ENCODE data around the gene C2orf49.

The C2orf49 gene

DNA sequence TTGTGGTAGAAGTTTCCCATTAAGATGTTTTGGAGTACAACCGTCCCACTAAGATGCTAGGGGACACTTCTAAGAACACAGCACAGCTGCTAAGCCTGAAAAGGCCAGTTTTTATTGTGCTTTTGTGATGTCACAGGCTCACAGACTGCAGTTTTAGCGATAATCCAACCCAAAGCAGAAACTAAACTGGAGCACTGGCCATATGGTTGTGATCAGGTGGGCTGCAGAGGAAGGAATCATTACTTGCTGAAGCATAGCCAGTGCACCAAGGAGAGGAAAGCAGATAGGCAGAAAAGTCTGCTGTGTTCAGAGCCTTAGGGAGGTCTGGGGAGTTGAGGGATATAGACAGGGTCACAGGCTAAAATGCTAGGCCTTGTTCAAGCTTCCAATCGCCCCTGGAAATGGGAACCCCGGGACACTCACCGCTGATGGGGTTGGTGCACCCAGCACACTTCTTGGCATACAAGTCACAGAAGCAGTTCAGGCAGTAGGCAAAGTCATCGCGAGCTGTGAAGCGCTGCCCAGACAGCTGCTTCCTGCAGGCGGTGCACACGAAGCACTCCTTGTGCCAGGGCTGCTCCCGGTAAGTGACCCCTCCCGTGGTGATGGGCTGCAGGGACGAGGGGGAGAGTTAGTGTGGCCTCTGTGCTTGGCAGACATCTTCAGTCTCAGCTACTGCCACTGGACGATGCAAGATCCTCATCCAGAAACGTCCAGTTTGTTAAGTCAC lies 25.7 kb downstream of the C2orf49 start:
- no peak for DNase-seq (ENCODE audit: low spot score)

DNA sequence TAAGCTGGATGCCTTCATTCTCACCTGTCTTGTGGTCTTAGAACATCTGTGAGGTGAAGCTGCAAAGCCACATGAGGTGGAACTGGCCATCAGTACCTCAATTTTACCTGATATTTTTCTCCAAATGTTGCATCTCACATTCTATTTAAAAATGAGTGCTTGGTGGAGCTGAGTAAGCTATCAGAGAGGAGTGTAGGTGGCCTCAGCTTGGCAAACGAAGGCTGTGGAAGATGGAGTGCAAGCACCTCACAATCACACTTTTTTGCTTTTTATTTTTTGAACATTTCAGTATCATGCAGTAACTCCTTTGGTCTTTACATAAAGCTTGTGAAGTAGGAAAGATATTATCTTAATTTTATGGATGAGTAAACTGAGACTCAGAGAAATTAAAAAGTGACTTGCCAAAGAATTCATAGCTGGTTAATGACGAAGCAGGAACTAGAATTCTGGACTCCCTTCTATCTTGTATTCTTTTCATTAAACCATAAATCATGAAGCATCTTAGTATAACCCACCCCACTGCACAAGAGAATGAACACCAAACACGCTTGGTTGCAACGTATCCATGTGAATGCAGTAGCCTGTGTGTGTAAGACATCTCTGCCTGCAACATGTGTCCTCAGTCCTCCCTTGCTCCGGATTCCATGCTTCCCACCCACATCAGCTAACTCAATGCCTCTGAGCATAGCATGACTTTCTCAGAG lies 27.2 kb downstream of the C2orf49 start:
- DNase-seq (ENCODE audit: low spot score): no peak

DNA sequence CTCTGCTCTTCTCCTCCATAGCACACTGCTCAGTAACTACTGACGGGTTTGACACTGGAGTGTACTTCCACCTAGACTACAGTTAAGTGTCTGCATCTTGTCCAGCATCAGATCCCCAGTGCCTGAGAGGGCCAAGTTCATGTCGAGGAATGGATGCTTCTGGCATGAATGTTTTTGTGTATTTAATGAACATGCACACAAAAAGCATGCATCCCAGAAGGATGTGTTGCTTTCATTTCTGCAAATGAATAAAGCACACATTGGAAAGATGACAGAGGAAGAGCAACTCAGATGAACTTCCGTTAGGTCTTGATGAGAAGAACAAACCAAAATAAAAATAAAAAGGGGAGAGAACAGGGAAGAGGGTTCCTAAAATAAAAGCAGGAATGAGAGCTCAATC lies 27.9 kb downstream of the C2orf49 start:
- no peak for DNase-seq (ENCODE audit: low spot score)

DNA sequence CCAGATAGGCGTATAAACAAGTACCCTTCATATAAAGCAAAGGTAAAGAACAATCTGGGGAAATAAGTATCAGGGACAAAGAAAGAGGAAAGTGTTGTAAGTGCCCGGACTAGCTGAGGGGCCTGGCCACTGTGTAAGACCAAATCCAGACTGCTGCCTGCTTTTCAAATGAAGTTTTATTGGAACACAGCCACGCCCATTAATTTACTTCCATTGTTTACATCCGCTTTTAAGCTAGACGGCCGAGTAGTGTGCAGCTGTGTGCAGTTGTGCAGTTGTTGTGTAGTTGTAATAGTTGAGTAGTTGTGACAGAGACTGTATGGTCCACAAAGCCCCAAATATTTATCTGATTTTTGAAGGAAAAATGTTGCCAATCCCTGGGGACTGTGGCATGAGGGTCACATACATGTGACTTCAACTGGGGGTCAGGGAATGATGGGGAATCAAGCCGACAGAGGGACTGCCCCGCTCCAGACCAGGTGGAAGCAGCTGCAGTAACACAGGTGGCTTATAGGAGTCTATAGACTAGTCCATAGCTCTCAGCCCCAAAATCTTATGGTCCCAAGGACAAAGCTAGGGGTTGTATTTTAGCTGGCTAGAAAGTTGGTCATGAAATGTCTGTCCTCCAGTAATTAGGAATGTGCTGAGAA lies 31.5 kb downstream of the C2orf49 start:
- no peak for DNase-seq (ENCODE audit: low spot score)

DNA sequence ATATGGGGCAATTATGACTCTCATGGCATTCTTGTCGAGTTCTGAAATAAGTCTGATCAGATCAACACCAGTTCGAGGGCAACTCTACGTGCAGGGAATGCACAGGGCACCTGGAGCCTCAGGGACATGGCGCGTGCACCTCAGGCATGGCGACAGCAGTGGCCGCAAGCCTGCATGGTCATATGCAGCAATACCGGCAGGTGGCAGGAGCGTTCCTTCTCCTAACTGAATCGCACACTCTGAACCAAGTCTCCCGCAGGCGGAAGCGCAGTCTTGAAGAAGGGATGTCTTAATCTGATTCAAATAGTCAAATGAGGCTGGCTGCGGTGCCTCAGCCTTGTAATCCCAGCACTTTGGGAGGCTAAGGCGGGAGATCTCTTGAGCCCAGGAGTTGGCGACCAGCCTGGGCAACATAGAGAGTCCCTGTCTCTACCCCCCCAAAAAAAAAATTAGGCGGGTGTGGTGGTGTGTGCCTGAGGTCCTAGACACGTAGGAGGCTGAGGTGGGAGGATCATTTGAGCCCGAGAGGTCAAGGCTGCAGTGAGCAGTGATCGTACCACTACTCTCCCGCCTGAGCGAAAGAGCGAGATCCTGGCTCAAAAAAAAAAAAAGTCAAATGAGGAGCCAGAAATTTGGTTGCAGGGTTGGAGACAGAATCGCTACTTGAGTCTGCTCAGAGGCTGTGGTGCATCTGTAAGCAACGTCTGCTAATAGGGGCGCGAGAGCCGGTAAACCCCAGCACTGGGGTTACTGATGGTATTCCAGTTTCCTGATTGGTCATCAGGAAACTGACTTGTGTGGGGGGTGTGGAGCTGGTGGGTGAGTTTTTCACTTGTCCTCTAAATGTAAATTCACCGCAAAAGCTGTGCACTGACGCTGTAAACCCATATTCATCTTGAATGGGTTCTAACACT lies 32.7 kb downstream of the C2orf49 start:
- peak; percentile 86 for DNase-seq (ENCODE audit: low spot score)

DNA sequence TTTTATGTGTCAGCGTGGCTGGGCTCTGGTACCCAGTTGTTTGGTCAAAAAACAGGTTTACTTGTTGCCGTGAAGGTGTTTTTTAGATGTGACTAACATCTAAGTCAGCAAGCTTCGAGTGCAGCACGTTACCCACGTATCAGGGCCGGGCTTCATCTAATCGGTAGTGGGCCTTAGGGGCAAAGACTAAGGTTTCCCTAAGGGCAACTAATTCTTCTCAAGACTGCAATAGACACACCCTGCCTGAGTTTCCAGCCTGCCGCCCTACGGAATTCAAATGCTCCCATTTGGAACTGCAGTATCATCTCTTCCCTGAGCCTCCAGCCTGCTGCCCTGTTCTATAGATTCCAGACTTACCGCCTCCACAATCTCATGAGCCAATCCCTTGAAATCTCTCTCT lies 33.8 kb downstream of the C2orf49 start:
- no peak for DNase-seq (ENCODE audit: low spot score)

DNA sequence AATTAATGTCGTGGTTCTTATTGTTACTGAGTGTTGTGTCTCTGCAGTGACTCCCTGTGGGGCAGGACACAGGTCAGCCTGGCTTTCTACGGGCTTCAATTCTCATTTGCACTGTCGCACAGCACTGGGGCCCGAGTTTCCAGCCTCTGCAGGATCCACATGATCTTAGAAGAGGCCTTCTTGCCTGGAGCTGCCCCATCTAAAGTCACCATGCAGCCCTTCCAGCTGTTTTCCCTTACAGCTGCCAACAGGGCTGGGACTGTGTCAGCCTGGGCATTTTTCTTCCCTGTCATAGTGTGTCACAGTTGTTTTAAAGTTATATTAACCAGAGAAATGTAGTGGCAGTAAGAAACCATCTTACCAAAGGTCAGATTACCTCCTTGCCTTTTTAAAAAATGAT lies 34.5 kb downstream of the C2orf49 start:
- DNase-seq (ENCODE audit: low spot score): no peak

DNA sequence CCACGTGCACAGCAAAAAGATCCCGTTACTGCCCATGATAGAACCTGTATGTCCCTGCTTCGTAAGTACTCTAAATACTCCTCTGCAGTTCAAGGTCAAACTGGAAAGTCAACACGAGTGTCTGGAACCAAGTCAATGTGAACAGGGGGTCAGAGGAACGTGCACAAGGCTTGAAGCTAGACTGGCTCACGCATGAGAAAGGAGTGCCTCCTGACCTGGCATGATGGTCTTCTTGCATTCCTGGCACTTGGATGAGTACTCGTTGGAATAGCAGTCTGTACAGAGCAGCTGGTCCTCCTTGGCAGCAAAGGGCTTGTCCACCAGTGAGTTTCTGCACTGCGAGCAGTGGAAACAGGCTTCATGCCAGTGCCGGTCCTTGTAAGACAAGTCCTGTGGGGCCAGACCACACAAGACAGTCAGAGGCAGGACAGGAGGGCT lies 36.0 kb downstream of the C2orf49 start:
- DNase-seq (ENCODE audit: low spot score): no peak

DNA sequence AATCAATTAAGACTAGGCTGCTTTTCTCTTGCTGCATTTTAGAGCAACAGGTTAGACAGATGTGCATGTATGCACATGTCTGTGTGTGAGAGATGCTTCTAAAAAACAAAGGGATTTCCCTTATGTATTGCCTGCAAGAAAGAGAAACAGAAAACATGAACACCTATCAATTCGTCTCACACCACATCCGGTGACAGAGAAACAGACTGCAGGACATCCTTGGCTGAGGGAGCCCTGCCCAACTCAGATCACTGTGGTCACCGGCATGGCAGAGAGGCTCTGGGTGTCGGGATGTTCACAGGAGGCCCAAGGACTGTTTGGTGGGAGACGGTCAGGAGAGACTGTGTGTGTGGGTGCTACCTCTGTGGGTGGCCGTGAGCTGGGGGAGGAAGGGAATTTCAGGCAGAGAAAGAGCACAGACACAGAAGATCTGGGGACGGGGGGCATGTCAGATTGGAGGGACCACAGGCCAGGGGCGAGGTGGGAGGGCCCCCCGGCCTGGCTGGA lies 36.6 kb downstream of the C2orf49 start:
- DNase-seq (ENCODE audit: low spot score): no peak

DNA sequence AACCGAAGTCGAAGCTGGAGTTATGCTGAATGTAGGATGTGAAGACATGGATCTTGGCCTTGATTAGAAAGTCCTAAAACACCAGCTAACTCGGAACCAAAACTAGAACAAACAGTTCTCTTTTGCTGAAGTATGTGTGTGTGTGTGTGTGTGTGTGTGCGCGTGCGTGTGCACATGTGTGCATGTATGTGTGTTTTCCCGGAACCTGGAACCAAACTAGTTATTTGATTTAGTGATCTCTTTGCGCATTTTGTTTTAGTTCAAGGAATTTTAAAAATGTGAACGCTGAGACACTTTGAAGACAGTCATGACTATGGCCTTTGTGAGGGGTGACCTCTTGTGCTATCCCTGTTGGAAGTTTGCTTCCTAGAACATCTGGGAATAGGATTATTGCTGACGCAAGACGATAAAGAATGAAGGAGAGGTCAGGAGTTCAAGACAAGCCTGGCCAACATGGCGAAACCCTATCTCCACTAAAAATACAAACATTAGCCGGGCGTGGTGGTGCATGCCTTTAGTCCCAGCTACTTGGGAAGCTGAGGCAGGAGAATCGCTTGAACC lies 37.7 kb downstream of the C2orf49 start:
- no peak for DNase-seq (ENCODE audit: low spot score)

DNA sequence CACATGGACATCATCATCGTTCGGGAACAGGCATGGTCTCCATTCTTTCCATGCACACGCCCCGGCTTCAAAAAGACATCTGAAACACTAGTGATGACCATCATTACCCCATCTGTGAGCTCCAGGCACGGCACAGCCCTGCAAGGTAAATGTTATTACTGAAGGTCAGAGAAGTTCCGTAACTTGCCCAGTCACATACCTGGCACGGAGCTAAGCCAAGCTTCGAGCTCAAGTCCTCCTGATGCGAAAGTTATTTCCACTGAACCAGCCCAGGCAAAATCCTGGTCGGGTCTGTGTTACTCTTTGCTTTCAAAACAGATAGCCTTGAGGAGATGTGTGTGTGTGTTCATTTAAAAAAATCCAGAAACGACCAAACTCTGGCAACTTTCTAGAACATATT lies 38.7 kb downstream of the C2orf49 start:
- DNase-seq (ENCODE audit: low spot score): no peak

DNA sequence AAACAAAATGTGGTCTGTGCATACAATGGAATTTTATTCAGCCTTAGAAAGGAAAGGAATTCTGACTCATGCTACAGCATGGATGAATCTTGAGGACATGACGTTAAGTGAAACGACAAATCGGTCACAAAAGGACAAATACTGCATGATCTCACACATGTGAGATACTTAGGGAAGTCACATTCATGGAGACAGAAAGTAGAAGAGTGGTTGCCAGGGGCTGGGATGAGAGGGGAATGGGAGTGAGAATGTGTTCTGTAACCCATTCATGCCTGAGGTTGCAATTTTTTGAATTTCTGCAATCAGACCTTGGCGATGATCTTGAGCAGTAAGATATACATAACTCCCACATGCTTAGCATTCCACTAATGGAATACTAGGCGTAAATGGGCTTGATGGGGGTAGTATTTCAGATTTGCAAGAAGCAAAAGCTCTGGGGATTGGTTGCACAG lies 39.5 kb downstream of the C2orf49 start:
- DNase-seq (ENCODE audit: low spot score): peak; percentile 48

DNA sequence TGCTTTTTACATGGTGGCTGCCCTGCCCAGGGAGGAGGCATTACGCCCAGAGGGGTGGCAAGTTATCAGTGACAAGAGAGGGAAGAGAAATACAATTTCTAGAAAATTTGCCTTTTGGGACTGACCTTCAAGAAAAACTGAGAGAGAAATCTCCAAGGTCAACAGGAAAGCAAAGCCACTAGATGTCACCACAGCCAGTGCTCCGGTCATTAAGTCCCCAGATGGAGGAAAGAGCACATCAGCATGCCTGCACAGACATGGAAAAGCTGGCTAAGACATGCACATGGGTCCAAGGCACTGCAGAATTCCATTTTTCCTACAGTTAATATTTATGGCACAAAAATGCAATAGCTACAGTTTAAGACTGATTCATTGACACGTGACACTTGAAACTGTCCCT lies 40.5 kb downstream of the C2orf49 start:
- no peak for DNase-seq (ENCODE audit: low spot score)

DNA sequence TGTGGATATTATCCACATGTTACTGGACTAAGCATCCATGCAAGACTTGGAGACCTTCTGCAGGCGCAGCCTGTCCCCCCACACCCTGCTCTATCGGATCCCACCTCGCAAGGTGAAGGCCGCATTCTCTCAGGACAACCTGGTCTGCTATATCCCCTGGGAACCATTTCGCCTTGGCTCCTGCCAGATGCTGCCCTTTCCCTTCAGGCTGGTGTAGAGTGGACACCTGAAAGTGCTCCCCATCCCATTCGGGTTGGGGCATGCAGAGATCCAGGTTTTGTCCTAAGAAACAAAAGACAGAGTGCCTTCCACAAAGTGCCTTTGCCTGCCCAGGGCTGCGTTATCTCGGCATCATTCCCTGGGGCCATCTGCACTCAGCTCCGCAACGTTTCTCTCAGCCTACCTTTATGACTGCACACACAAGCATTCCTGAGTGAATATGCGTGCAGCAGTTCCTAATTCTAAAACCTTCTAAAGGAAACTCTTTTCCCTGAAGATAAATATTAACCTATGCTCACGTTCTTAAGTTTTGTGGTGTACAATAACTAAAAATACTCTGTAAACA lies 41.0 kb downstream of the C2orf49 start:
- DNase-seq (ENCODE audit: low spot score): peak; percentile 42

DNA sequence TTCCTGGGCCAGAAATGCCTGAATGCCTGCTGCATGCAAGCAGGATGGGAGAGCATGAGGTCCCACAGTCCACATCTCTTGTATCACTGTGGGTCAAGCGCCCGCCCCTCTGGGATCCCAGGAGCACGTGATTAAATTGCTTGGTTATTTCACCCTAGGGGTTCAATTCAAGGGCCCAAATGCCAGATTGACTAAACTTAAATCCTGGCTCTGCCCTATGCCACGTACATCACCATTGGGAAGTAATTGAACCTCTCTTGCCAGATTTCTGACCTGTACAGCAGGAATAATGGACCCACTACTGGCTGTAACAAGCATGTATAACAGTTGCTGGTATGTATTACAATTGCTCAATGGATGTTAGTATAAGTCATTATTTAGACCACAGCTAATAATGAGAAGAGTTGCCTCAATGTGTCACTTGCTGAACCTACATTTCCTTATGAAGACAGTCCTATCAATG lies 41.6 kb downstream of the C2orf49 start:
- DNase-seq (ENCODE audit: low spot score): no peak

DNA sequence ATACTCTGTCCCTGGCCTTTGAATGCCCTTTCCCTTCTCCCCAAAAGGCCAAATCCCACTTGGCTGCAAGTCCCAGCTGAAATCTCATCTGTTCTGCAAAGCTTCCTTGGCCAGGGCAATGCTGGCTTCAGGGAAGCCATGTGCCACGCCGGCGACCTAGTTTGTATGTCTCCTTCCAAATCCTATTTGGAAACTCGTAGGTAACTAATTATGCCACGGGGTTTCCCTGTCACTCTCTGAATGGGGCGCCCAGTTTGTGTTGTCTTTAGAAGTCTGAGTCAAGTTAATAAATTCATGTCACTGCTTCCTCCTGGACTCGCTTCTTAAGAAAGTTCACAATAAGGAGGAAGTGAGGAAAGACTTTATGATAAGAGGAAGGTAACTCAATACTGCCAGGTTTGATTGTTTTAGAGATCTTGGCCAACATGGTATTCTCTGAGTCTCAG lies 42.4 kb downstream of the C2orf49 start:
- peak; percentile 65 for DNase-seq (ENCODE audit: low spot score)

DNA sequence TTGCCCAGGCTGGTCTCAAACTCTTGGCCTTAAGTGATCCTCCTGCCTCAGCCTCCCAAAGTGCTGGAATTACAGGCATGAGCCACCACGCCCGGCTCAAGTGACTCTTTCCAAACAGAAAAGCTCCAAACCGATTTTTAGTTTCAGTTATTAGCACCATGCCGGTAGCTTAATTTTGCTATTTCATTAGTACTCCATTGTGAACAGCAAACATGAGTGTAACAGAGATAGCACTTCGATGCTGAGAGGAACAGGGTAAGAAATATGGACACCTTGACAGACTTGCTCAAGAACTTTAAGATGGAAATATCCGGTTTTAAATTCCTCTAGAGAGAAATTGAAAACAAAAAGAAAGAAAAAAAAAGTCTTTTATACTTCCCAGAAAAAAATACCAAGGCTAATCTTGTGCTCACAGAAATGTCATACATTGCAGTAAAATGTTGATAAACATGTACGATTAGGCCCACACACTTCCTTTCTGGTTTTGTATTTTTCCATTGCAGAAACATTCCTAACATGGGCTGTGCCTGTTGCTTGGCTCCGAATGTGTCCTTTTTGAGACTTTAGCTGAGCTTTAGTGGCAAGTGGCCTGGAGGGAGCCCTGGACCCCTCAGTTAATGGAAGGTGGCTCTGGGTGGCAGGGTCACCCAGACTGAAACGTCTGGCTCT lies 43.2 kb downstream of the C2orf49 start:
- no peak for DNase-seq (ENCODE audit: low spot score)

DNA sequence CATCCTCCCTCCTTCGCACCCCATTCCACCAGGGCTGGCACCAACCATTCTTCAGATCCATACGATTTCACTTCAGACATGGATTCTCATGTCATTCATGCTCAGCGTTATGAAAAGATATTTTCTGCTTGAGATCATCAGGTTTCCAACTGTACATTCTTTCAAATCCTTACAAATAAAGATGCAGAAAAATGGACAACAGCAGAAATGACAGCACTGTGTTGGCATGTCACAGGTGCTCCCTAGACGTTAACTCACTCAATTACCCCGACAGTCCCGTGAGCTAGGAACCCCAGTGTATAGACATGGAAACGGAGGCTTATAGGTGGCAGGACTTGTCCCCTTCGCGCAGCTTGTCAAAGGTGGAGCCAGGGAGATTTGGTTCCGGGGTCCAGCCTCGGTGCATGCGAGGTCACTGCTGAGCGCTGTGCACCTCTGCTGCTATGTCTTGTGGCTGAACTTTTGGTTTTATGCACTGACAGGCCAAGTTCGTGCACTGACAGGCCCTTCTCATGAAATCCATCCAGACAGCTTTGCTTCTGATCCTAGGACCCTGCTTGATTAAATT lies 43.8 kb downstream of the C2orf49 start:
- DNase-seq (ENCODE audit: low spot score): no peak

DNA sequence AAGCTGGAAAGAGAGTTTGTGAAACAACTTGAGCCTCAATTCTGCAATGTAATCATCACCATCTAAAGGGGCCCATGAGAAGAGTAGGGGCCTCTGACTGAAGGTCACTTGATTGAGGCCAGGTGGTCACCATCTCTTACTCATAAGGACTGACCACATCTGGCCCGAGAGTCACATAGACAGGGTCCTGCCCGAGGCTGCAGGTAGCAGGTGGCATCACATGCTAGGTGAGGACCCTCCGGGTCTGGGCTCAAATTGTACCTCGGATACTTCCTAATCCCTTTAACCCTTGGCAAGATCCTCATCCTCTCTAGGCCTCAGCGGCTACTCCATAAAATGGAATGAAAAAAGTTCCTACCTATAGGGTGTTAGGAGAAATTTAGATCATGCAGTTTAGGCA lies 44.8 kb downstream of the C2orf49 start:
- no peak for DNase-seq (ENCODE audit: low spot score)
